HEK293 (cell line): ENCODE measurements around the gene MTA1.

Experiments
- CTCF ChIA-PET: fragments of 350-600 bp; formaldehyde crosslinking; extraction: SDS; loops from one replicate; lab custom pipeline; 2021; ENCODE audit warnings: antibody characterized with exemption; lab: Yijun Ruan, JAX
- POLR2A ChIA-PET: fragments of 300-600 bp; formaldehyde crosslinking; extraction: SDS; loops from one replicate; lab custom pipeline; 2020; ENCODE audit warnings: antibody characterized with exemption, inconsistent platforms; lab: Yijun Ruan, JAX
- H3K27ac ChIP-seq: fragments of 200-500 bp; sonication (Bioruptor generic); 2 replicates; pipeline ENCODE4 v1.5.1; 2014; ENCODE audit warnings: low read depth, low read length, control low read depth, inconsistent platforms; ENCODE audit errors: extremely low read depth
- H3K36me3 ChIP-seq, 2 experiments: fragments of 200-500 bp in 1 of 2; sonication (Bioruptor generic) in 1 of 2; 1 replicate in 1 of 2; 2 replicates in 1 of 2; pipeline ENCODE4 v1.5.1; 2014 to 2017; ENCODE audit warnings: inconsistent platforms in 2 of 2, low read length in 2 of 2; ENCODE audit not compliant: control insufficient read depth in 2 of 2, insufficient read depth in 1 of 2
- H3K4me1 ChIP-seq: fragments of 200-500 bp; sonication (Bioruptor generic); 2 replicates; pipeline ENCODE4 v1.5.1; 2014; ENCODE audit warnings: mild to moderate bottlenecking, low read length, inconsistent platforms; ENCODE audit not compliant: control insufficient read depth, insufficient read depth
- H3K4me3 ChIP-seq: 2 replicates; pipeline ENCODE4 v1.5.1; 2011; ENCODE audit warnings: low read depth, mild to moderate bottlenecking, control low read depth, low read length, moderate library complexity
- H3K9me3 ChIP-seq: fragments of 200-500 bp; sonication (Bioruptor generic); 2 replicates; pipeline ENCODE4 v1.5.1; 2014; ENCODE audit warnings: low read depth, low read length, inconsistent platforms; ENCODE audit not compliant: control insufficient read depth, insufficient read depth
- BCL11B ChIP-seq: fragments of 450-650 bp; formaldehyde crosslinking; IDR thresholded peaks from 2 replicates; pipeline ENCODE4 v1.5.1; 2016; ENCODE audit warnings: low read depth, missing biosample characterization, missing genetic modification characterization
- GLIS1 ChIP-seq: fragments of 450-650 bp; formaldehyde crosslinking; IDR thresholded peaks from 2 replicates; pipeline ENCODE4 v1.5.1; 2016; ENCODE audit warnings: missing biosample characterization, missing genetic modification characterization
- GLIS2 ChIP-seq: fragments of 450-650 bp; formaldehyde crosslinking; IDR thresholded peaks from 2 replicates; pipeline ENCODE4 v1.5.1; 2016; ENCODE audit warnings: missing biosample characterization, missing genetic modification characterization
- KLF10 ChIP-seq: fragments of 450-650 bp; IDR thresholded peaks from 2 replicates; pipeline ENCODE4 v1.5.1; 2018; ENCODE audit warnings: missing biosample characterization, mild to moderate bottlenecking, missing genetic modification characterization
- PATZ1 ChIP-seq: fragments of 450-650 bp; formaldehyde crosslinking; IDR thresholded peaks from 2 replicates; pipeline ENCODE4 v1.5.1; 2016; ENCODE audit warnings: missing biosample characterization, missing genetic modification characterization
- PRDM10 ChIP-seq: fragments of 450-650 bp; formaldehyde crosslinking; IDR thresholded peaks from 2 replicates; pipeline ENCODE4 v1.5.1; 2016; ENCODE audit warnings: missing biosample characterization, missing genetic modification characterization
- SCRT2 ChIP-seq: fragments of 450-650 bp; formaldehyde crosslinking; IDR thresholded peaks from 2 replicates; pipeline ENCODE4 v1.5.1; 2016; ENCODE audit warnings: missing biosample characterization, missing genetic modification characterization
- ZBTB8A ChIP-seq: fragments of 450-650 bp; formaldehyde crosslinking; IDR thresholded peaks from 2 replicates; pipeline ENCODE4 v1.5.1; 2016; ENCODE audit warnings: missing biosample characterization, missing genetic modification characterization
- ZFP3 ChIP-seq: fragments of 450-650 bp; formaldehyde crosslinking; IDR thresholded peaks from 2 replicates; pipeline ENCODE4 v1.5.1; 2016; ENCODE audit warnings: low read depth, missing biosample characterization, missing genetic modification characterization
- ZNF10 ChIP-seq: fragments of 450-650 bp; formaldehyde crosslinking; IDR thresholded peaks from 2 replicates; pipeline ENCODE4 v1.5.1; 2017; ENCODE audit warnings: missing biosample characterization, missing genetic modification characterization
- ZNF140 ChIP-seq: fragments of 450-650 bp; formaldehyde crosslinking; IDR thresholded peaks from 2 replicates; pipeline ENCODE4 v1.5.1; 2016; ENCODE audit warnings: missing biosample characterization, missing genetic modification characterization
- ZNF155 ChIP-seq: fragments of 450-650 bp; formaldehyde crosslinking; IDR thresholded peaks from 2 replicates; pipeline ENCODE4 v1.5.1; 2016; ENCODE audit warnings: missing biosample characterization, missing genetic modification characterization
- ZNF174 ChIP-seq: fragments of 450-650 bp; formaldehyde crosslinking; IDR thresholded peaks from 2 replicates; pipeline ENCODE4 v1.5.0; 2017; ENCODE audit warnings: missing biosample characterization, mild to moderate bottlenecking, missing genetic modification characterization
- ZNF239 ChIP-seq: fragments of 450-650 bp; formaldehyde crosslinking; IDR thresholded peaks from 2 replicates; pipeline ENCODE4 v1.5.1; 2016; ENCODE audit warnings: missing biosample characterization, missing genetic modification characterization
- ZNF324 ChIP-seq: fragments of 450-650 bp; formaldehyde crosslinking; IDR thresholded peaks from 2 replicates; pipeline ENCODE4 v1.5.1; 2016; ENCODE audit warnings: missing biosample characterization, missing genetic modification characterization
- ZNF623 ChIP-seq: fragments of 450-650 bp; formaldehyde crosslinking; IDR thresholded peaks from 2 replicates; pipeline ENCODE4 v1.5.1; 2016; ENCODE audit warnings: missing biosample characterization, missing genetic modification characterization
- TF ChIP-seq, protein P1 (sequence below): fragments of 450-650 bp; formaldehyde crosslinking; IDR thresholded peaks from 2 replicates; pipeline ENCODE4 v1.5.1; 2016; ENCODE audit warnings: missing biosample characterization, missing genetic modification characterization
- TF ChIP-seq, protein P2 (sequence below): fragments of 450-650 bp; formaldehyde crosslinking; IDR thresholded peaks from 2 replicates; pipeline ENCODE4 v1.5.1; 2017; ENCODE audit warnings: missing biosample characterization, missing genetic modification characterization

Gene MTA1

GRCh38 chr14:105471823-105472485 lies 52.3 kb downstream of the MTA1 start:
- Histone ChIP-seq H3K27ac (no peak overlapping the region), H3K36me3 (peaks cover 0 to 29% of the 10 kb centered on the region in 2 experiments; a peak in 1 of 3 replicates), H3K4me1 (peaks cover 16% of the 10 kb centered on the region), H3K4me3 (no peak overlapping the region), H3K9me3 (no peaks in the 10 kb centered on the region)
- TF ChIP-seq BCL11B (tag by site-specific recombination) (peak; percentile 49; the same call in 1 of the 2 replicates), ZFP3 (tag by site-specific recombination) (no peak), GLIS2 (tag by site-specific recombination) (peak; percentile 42), GLIS1 (tag by site-specific recombination) (peak; percentile 88)
- CTCF ChIA-PET, result interaction anchor here (0.9 to 5.7 kb wide), 3 partner anchors 9 to 23 kb away, joined by 4 to 36 read pairs (median 31); no protein-coding TSS in a partner anchor
- POLR2A ChIA-PET, result interaction anchor here (1.4 to 1.6 kb wide), 2 partner anchors 9 to 18 kb away, joined by 3 to 5 read pairs; no protein-coding TSS in a partner anchor

- H3K4me1 ChIP-seq, result peaks cover 16% of the 10 kb centered on the region
- TF ChIP-seq ZNF623 (tag by site-specific recombination), result no peak
- TF ChIP-seq, protein P1, sequence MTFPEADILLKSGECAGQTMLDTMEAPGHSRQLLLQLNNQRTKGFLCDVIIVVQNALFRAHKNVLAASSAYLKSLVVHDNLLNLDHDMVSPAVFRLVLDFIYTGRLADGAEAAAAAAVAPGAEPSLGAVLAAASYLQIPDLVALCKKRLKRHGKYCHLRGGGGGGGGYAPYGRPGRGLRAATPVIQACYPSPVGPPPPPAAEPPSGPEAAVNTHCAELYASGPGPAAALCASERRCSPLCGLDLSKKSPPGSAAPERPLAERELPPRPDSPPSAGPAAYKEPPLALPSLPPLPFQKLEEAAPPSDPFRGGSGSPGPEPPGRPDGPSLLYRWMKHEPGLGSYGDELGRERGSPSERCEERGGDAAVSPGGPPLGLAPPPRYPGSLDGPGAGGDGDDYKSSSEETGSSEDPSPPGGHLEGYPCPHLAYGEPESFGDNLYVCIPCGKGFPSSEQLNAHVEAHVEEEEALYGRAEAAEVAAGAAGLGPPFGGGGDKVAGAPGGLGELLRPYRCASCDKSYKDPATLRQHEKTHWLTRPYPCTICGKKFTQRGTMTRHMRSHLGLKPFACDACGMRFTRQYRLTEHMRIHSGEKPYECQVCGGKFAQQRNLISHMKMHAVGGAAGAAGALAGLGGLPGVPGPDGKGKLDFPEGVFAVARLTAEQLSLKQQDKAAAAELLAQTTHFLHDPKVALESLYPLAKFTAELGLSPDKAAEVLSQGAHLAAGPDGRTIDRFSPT, result peak; percentile 63
- TF ChIP-seq ZNF140 (tag by site-specific recombination), result no peak
- TF ChIP-seq ZNF239 (tag by site-specific recombination), result no peak
- TF ChIP-seq ZNF324 (tag by site-specific recombination), result no peak
- TF ChIP-seq ZBTB8A (tag by site-specific recombination), result no peak
- no peak for TF ChIP-seq GLIS2 (tag by site-specific recombination)
- TF ChIP-seq SCRT2 (tag by site-specific recombination), result no peak
- no peak for TF ChIP-seq KLF10 (tag by site-specific recombination)
- TF ChIP-seq GLIS1 (tag by site-specific recombination), result peak; percentile 49; the same call in 1 of the 2 replicates
- TF ChIP-seq PRDM10 (tag by site-specific recombination), result 0 out of 2 replicates have a peak, but pooled peaks have one; percentile 52
- peak; percentile 11; the same call in 1 of the 2 replicates for TF ChIP-seq BCL11B (tag by site-specific recombination)
- TF ChIP-seq PATZ1 (tag by site-specific recombination), result no peak
- TF ChIP-seq ZNF10 (tag by site-specific recombination), result no peak
- TF ChIP-seq, protein P2, sequence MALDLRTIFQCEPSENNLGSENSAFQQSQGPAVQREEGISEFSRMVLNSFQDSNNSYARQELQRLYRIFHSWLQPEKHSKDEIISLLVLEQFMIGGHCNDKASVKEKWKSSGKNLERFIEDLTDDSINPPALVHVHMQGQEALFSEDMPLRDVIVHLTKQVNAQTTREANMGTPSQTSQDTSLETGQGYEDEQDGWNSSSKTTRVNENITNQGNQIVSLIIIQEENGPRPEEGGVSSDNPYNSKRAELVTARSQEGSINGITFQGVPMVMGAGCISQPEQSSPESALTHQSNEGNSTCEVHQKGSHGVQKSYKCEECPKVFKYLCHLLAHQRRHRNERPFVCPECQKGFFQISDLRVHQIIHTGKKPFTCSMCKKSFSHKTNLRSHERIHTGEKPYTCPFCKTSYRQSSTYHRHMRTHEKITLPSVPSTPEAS (tag by site-specific recombination), result no peak
- TF ChIP-seq ZNF155 (tag by site-specific recombination), result no peak
- TF ChIP-seq ZNF174 (tag by site-specific recombination), result no peak
- POLR2A ChIA-PET, result interaction anchor here (1.6 kb wide), 1 partner anchor 8 kb away, joined by 5 read pairs; no protein-coding TSS in a partner anchor
- H3K9me3 ChIP-seq, result no peaks in the 10 kb centered on the region
- no peak overlapping the region for H3K27ac ChIP-seq
- CTCF ChIA-PET, result interaction anchor here (4.8 to 5.7 kb wide), 2 partner anchors 9 to 17 kb away, joined by 31 to 36 read pairs; no protein-coding TSS in a partner anchor
- H3K36me3 ChIP-seq, result peaks cover 0 to 24% of the 10 kb centered on the region in 2 experiments; a peak in 1 of 3 replicates
- H3K4me3 ChIP-seq, result no peak overlapping the region
These were observed 52.9 kb downstream of the MTA1 start for GRCh38 chr14:105472486-105472991.
